Pulmonary artery endothelial cell (primary cell): ENCODE results near the gene SLC25A45. TPM values are rescaled to one million over a fixed set of nuclear protein-coding genes. Genes with fewer than 3 reads are reported as not detected.

Experiments
- total RNA-seq: library from RNA; depleted of rRNA; stranded (reverse); fragments of >200 nt; gene quantifications from 2 replicates; pipeline ENCODE4 v1.2.3, GENCODE V29; 2014

SLC25A45 gene
- total RNA-seq, 1 donor from 2014 or later = 1.4 TPM

Other genes with a start within 250 kb of the SLC25A45 start
- gene SYVN1, start 248.1 kb downstream of the SLC25A45 start, total RNA-seq = 7.1 and 11.4 TPM in 2 replicates
- not detected in 2 replicates for gene SPDYC, start 212.4 kb downstream of the SLC25A45 start, total RNA-seq
- gene CAPN1, start 200.7 kb downstream of the SLC25A45 start, total RNA-seq = 151 and 203 TPM in 2 replicates
- gene POLA2, start 120.7 kb downstream of the SLC25A45 start, total RNA-seq = 9.2 and 15.3 TPM in 2 replicates
- 19.5 and 22.5 TPM in 2 replicates for gene CDC42EP2, start 67.8 kb downstream of the SLC25A45 start, total RNA-seq
- 24.3 and 38.3 TPM in 2 replicates for gene DPF2, start 48.8 kb downstream of the SLC25A45 start, total RNA-seq
- gene TIGD3, start 27.9 kb downstream of the SLC25A45 start, total RNA-seq = 0.32 and 0.33 TPM in 2 replicates
- gene FRMD8, start 4.0 kb upstream of the SLC25A45 start, total RNA-seq = 78.5 and 80.6 TPM in 2 replicates
- 64.8 and 99.3 TPM in 2 replicates for gene NEAT1, start 40.2 kb upstream of the SLC25A45 start, total RNA-seq
- 4,401 and 5,456 TPM in 2 replicates for gene MALAT1, start 116.4 kb upstream of the SLC25A45 start, total RNA-seq
- 60.9 and 77.9 TPM in 2 replicates for gene SCYL1, start 142.4 kb upstream of the SLC25A45 start, total RNA-seq
- gene LTBP3, start 175.7 kb upstream of the SLC25A45 start, total RNA-seq = 19.4 and 23.1 TPM in 2 replicates
- 50.5 and 52.6 TPM in 2 replicates for gene ZNRD2, start 187.8 kb upstream of the SLC25A45 start, total RNA-seq
- gene FAM89B, start 189.9 kb upstream of the SLC25A45 start, total RNA-seq = 23.3 and 24.7 TPM in 2 replicates
- gene EHBP1L1, start 193.4 kb upstream of the SLC25A45 start, total RNA-seq = 39.5 and 43.5 TPM in 2 replicates
- 0.04 and 0.13 TPM in 2 replicates for gene KCNK7, start 213.2 kb upstream of the SLC25A45 start, total RNA-seq
- 69.9 and 91.4 TPM in 2 replicates for gene MAP3K11, start 231.6 kb upstream of the SLC25A45 start, total RNA-seq
- gene PCNX3, start 233.1 kb upstream of the SLC25A45 start, total RNA-seq = 14.3 and 17.7 TPM in 2 replicates